B cell (primary cell): Measurements from ENCODE around the gene CCDC6. TPM values are rescaled to one million over a fixed set of nuclear protein-coding genes. Genes with fewer than 3 reads are reported as not detected.

Experiments used
- ATAC-seq: fragments of 200-7000 bp; cut with Tn5 transposase; one replicate; pipeline ENCODE4 v1.10.0; 2021; ENCODE audit warnings: low read depth, mild to moderate bottlenecking, moderate number of reproducible peaks, moderate library complexity
- CTCF ChIA-PET: fragments of 350-600 bp; sonication (Branson Sonifier 250); formaldehyde crosslinking; loops from one replicate; lab custom pipeline; 2021; ENCODE audit warnings: antibody characterized with exemption, inconsistent platforms; lab: Charles Lee
- POLR2A ChIA-PET: fragments of 350-600 bp; sonication (Branson Sonifier 250); formaldehyde crosslinking; loops from one replicate; lab custom pipeline; 2021; ENCODE audit warnings: antibody characterized with exemption; lab: Charles Lee
- DNase-seq: peaks from one replicate; pipeline ENCODE4 v3.0.0; 2013
- H2AFZ ChIP-seq: 2 replicates; pipeline ENCODE4 v1.6.1; 2012; ENCODE audit warnings: mild to moderate bottlenecking, low read depth, low read length; ENCODE audit not compliant: insufficient read depth, poor library complexity, severe bottlenecking
- H3K27ac ChIP-seq, 2 donors: 1 replicate in 1 of 2; 2 replicates in 1 of 2; pipeline ENCODE4 v1.5.1; 2012 to 2013; ENCODE audit warnings: low read length in 2 of 2, mild to moderate bottlenecking in 2 of 2, moderate library complexity in 1 of 2
- H3K27me3 ChIP-seq, 4 experiments: fragments of 200-600 bp in 1 of 4; sonication (generic) in 1 of 4; replicated peaks in 1 of 4; 1 replicate in 2 of 4; 2 replicates in 2 of 4; pipeline versions ENCODE4 v1.6.1 to v1.7.0; 2013 to 2016; ENCODE audit warnings: low read length in 3 of 4, mild to moderate bottlenecking in 2 of 4, mixed read lengths in 1 of 4, moderate library complexity in 1 of 4; ENCODE audit not compliant: insufficient read depth in 4 of 4, control insufficient read depth in 3 of 4; ENCODE audit errors: control extremely low read depth in 1 of 4
- H3K36me3 ChIP-seq, 2 experiments: replicated peaks in 1 of 2; 1 replicate in 1 of 2; 2 replicates in 1 of 2; pipeline versions ENCODE4 v1.6.1 to v1.7.1; 2013; ENCODE audit warnings: low read length in 1 of 2; ENCODE audit not compliant: insufficient read depth in 2 of 2, control insufficient read depth in 1 of 2; ENCODE audit errors: control extremely low read depth in 1 of 2, extremely low read depth in 1 of 2
- H3K4me1 ChIP-seq, 2 donors: fragments of 200-600 bp in 1 of 2; sonication (generic) in 1 of 2; 1 replicate in 1 of 2; 2 replicates in 1 of 2; pipeline versions ENCODE4 v1.5.1 to v1.6.1; 2013 to 2017; ENCODE audit warnings: low read length in 2 of 2; ENCODE audit not compliant: control insufficient read depth in 2 of 2, insufficient read depth in 2 of 2
- H3K4me2 ChIP-seq: replicated peaks from 2 replicates; pipeline ENCODE3; 2012; ENCODE audit warnings: mild to moderate bottlenecking, low read depth, low read length; ENCODE audit not compliant: poor library complexity, severe bottlenecking
- H3K4me3 ChIP-seq, 5 experiments: fragments of 200-600 bp in 1 of 5; sonication (generic) in 1 of 5; 1 replicate in 3 of 5; 2 replicates in 2 of 5; pipeline versions ENCODE4 v1.5.1 to v1.7.0; 2011 to 2016; ENCODE audit warnings: low read length in 4 of 5, mild to moderate bottlenecking in 4 of 5, low read depth in 2 of 5, control low read depth in 1 of 5, moderate library complexity in 1 of 5; ENCODE audit not compliant: insufficient read depth in 1 of 5; ENCODE audit errors: control extremely low read depth in 1 of 5, extremely low read depth in 1 of 5
- H3K79me2 ChIP-seq: fragments of 200-600 bp; sonication (generic); one replicate; pipeline ENCODE4 v1.6.0; 2016; ENCODE audit warnings: low read length; ENCODE audit not compliant: control insufficient read depth, insufficient read depth
- H3K9ac ChIP-seq: fragments of 200-600 bp; sonication (generic); 2 replicates; pipeline ENCODE4 v1.6.1; 2017; ENCODE audit warnings: mild to moderate bottlenecking, low read length, moderate library complexity
- H3K9me3 ChIP-seq, 3 donors: one replicate each; pipeline versions ENCODE4 v1.6.1 to v1.7.1; 2013; ENCODE audit warnings: low read length in 2 of 3; ENCODE audit not compliant: control insufficient read depth in 2 of 3, insufficient read depth in 1 of 3; ENCODE audit errors: control extremely low read depth in 1 of 3
- H4K20me1 ChIP-seq: 2 replicates; pipeline ENCODE4 v1.6.0; 2012; ENCODE audit warnings: mild to moderate bottlenecking, low read length; ENCODE audit not compliant: insufficient read depth, control insufficient read depth, poor library complexity, severe bottlenecking
- H3K27ac Mint-ChIP-seq: one replicate; pipeline ENCODE4 v1.8.0; 2021; ENCODE audit warnings: mixed read lengths
- H3K27me3 Mint-ChIP-seq: one replicate; pipeline ENCODE4 v1.8.0; 2021; ENCODE audit warnings: mixed read lengths
- H3K4me1 Mint-ChIP-seq: one replicate; pipeline ENCODE4 v1.8.0; 2021; ENCODE audit warnings: mixed read lengths
- H3K4me3 Mint-ChIP-seq: one replicate; pipeline ENCODE4 v1.8.0; 2021; ENCODE audit warnings: mixed read lengths
- H3K9me3 Mint-ChIP-seq: one replicate; pipeline ENCODE4 v1.8.0; 2022; ENCODE audit warnings: mixed read lengths; ENCODE audit not compliant: insufficient read depth
- CTCF ChIP-seq: fragments of 200-600 bp; IDR thresholded peaks from one replicate; pipeline ENCODE4 v1.8.0; 2022; ENCODE audit warnings: antibody characterized with exemption, mild to moderate bottlenecking
- EZH2 ChIP-seq: IDR thresholded peaks from 2 replicates; pipeline ENCODE4 v1.6.1; 2012; ENCODE audit warnings: borderline replicate concordance, low read depth, mild to moderate bottlenecking, moderate library complexity, low read length; ENCODE audit not compliant: insufficient read depth, poor library complexity, severe bottlenecking
- WGBS: methylation state at CpG from one replicate; pipeline ENCODE4 v1.1.5; 2013; ENCODE audit warnings: missing lambda C conversion rate; ENCODE audit not compliant: insufficient coverage; 5-methylcytosine and 5-hydroxymethylcytosine counted together
- intact Hi-C: fragments of 100-400 bp; cut with micrococcal nuclease; formaldehyde crosslinking; loops from one replicate; pipeline ENCODE4 v1.10.0; 2022
- polyA plus RNA-seq: library from polyadenylated mRNA; depleted of rRNA; stranded (reverse); fragments of >200 nt; gene quantifications from 2 replicates; pipeline ENCODE4 v1.2.3, GENCODE V29; 2012
- total RNA-seq, 2 donors: library from RNA; stranded (reverse); fragments of 120-200 nt in 1 of 2; gene quantifications; 1 replicate in 1 of 2; 2 replicates in 1 of 2; pipeline versions ENCODE4 v1.2.3 to v1.2.4, GENCODE V29; 2013 to 2022

Gene CCDC6
- total and polyA plus RNA-seq, 2 donors (not counting 1 experiment from before 2014, with no cell fraction given): 18.2 to 30.1 TPM

- Histone ChIP-seq H3K4me3 (no peak overlapping the region), H3K27ac (no peak overlapping the region), H2AFZ (no peak overlapping the region), H3K4me1 (no peaks in the 10 kb centered on the region), H3K27me3 (no peaks in the 10 kb centered on the region), H3K9me3 (peaks cover 0 to 3% (median 0%) of the 10 kb centered on the region in 3 donors), H3K36me3 (no peaks in the 10 kb centered on the region), H3K4me2 (no peak overlapping the region), H3K79me2 (no peaks in the 10 kb centered on the region), H4K20me1 (no peaks in the 10 kb centered on the region), H3K9ac (no peak overlapping the region)
- Mint-ChIP-seq H3K4me1 (no peaks in the 10 kb centered on the region), H3K27me3 (peaks cover 14% of the 10 kb centered on the region), H3K27ac (no peak overlapping the region), H3K4me3 (no peak overlapping the region), H3K9me3 (no peaks in the 10 kb centered on the region)
- TF ChIP-seq EZH2 (no peak), CTCF (no peak)
- intact Hi-C loops: no loop called here
- no peak for ATAC-seq
- no peak for DNase-seq
- ChIA-PET CTCF (no interaction called here), POLR2A (no interaction called here)
- WGBS: 75% methylated on average over 2 of the region's 2 CpGs
Observed at GRCh38 chr10:59762505-59762904, 143.9 kb downstream of the CCDC6 start.

DNA sequence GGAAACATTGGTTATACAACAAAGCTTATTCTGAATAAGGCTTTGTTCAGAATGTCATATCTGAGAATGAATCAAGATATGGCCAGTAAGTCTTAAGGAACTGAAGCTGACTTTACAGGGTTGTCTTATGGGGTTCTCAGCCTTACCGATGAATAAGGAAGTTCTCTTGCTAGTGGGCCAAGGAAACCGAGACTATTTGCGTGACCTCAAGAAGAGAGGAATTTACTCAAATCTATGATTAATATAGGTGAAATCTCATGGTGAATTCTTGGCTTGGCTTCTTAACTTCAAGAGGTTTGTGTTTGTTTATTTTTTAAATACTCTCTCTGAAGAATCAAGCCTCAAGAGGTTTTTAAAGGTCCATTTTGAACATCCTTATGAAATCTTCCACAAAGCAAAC lies 148.4 kb downstream of the CCDC6 start:
- DNase-seq (no peak), ATAC-seq (no peak)
- Histone ChIP-seq H3K9ac (no peak overlapping the region), H3K4me2 (no peak overlapping the region), H3K4me1 (no peaks in the 10 kb centered on the region), H3K9me3 (peaks cover 0 to 3% (median 0%) of the 10 kb centered on the region in 3 donors), H2AFZ (no peak overlapping the region), H3K79me2 (no peaks in the 10 kb centered on the region), H3K36me3 (no peaks in the 10 kb centered on the region), H3K27me3 (no peaks in the 10 kb centered on the region), H3K27ac (no peak overlapping the region), H3K4me3 (no peak overlapping the region), H4K20me1 (no peaks in the 10 kb centered on the region)
- Mint-ChIP-seq H3K27ac (no peak overlapping the region), H3K4me3 (no peak overlapping the region), H3K27me3 (peaks cover 10% of the 10 kb centered on the region), H3K4me1 (no peaks in the 10 kb centered on the region), H3K9me3 (no peaks in the 10 kb centered on the region)
- ChIA-PET POLR2A (no interaction called here), CTCF (no interaction called here)
- WGBS: no CpG with 5 or more reads among the region's 3 CpGs
- TF ChIP-seq EZH2 (no peak), CTCF (no peak)
- intact Hi-C loops: no loop called here
